Activated CD4-positive, alpha-beta T cell treated with anti-CD3 and anti-CD28 coated beads for 36 hours (primary cell): ENCODE measurements around the gene LSM14A. TPM values are rescaled to one million over a fixed set of nuclear protein-coding genes. Genes with fewer than 3 reads are reported as not detected.
A peak's percentile ranks its signal among the peaks of the same experiment; 100 is the strongest.
"Not testable (repeated sequence)": the region's sequence is repeated elsewhere in the genome, so short reads cannot be mapped to it uniquely, and the experiment has no call there.

Experiments used
- ATAC-seq: fragments of 200-7000 bp; cut with Tn5 transposase; one replicate; pipeline ENCODE4 v1.10.0; 2021; ENCODE audit warnings: mild to moderate bottlenecking, moderate library complexity
- CTCF ChIA-PET: fragments of 350-600 bp; sonication (Branson Sonifier 250); formaldehyde crosslinking; loops from one replicate; lab custom pipeline; 2021; ENCODE audit warnings: antibody characterized with exemption; lab: Charles Lee
- POLR2A ChIA-PET: fragments of 350-600 bp; sonication (Branson Sonifier 250); formaldehyde crosslinking; loops from one replicate; lab custom pipeline; 2021; ENCODE audit warnings: antibody characterized with exemption, inconsistent platforms; lab: Charles Lee
- DNase-seq: peaks from one replicate; pipeline ENCODE4 v3.0.0-alpha.2; 2020
- H3K27ac Mint-ChIP-seq: one replicate; pipeline ENCODE4 v1.8.0; 2021; ENCODE audit warnings: mixed read lengths
- H3K27me3 Mint-ChIP-seq: one replicate; pipeline ENCODE4 v1.8.0; 2021; ENCODE audit warnings: mixed read lengths
- H3K36me3 Mint-ChIP-seq: one replicate; pipeline ENCODE4 v1.8.0; 2021; ENCODE audit warnings: low read depth, mixed read lengths
- H3K4me1 Mint-ChIP-seq: one replicate; pipeline ENCODE4 v1.8.0; 2021; ENCODE audit warnings: mixed read lengths
- H3K4me3 Mint-ChIP-seq: one replicate; pipeline ENCODE4 v1.8.0; 2021; ENCODE audit warnings: mild to moderate bottlenecking, moderate library complexity, mixed read lengths
- H3K9me3 Mint-ChIP-seq: one replicate; pipeline ENCODE4 v1.8.0; 2021; ENCODE audit warnings: low read depth, mixed read lengths
- intact Hi-C, 2 experiments: fragments of 100-400 bp; cut with DNase I in 1 of 2; cut with micrococcal nuclease in 1 of 2; formaldehyde crosslinking; loops; one replicate each; pipeline versions ENCODE4 v1.14.2 to v1.15.1; 2022 to 2024; cut with DNase I, micrococcal nuclease
- total RNA-seq, 2 experiments: library from RNA; stranded (reverse); gene quantifications; one replicate each; pipeline ENCODE4 v1.2.3, GENCODE V29; 2021

The LSM14A gene
- total RNA-seq, 2 experiments from 2014 or later = 89.0 to 151 TPM

- POLR2A ChIA-PET = no interaction called here
- intact Hi-C loops = no loop called here
- Mint-ChIP-seq H3K9me3 (no peaks in the 10 kb centered on the region), H3K36me3 (peaks cover 41% of the 10 kb centered on the region), H3K27ac (no peak overlapping the region), H3K4me3 (no peak overlapping the region), H3K4me1 (peaks cover 40% of the 10 kb centered on the region), H3K27me3 (no peaks in the 10 kb centered on the region)
- CTCF ChIA-PET = no interaction called here
- DNase-seq (no peak), ATAC-seq (no peak)
These were observed 42.8 kb downstream of the LSM14A start for GRCh38 chr19:34215006-34215665.

- Mint-ChIP-seq H3K36me3 (peaks cover 43% of the 10 kb centered on the region), H3K9me3 (no peaks in the 10 kb centered on the region), H3K27me3 (no peaks in the 10 kb centered on the region), H3K27ac (peak overlapping the region; percentile 33), H3K4me1 (peaks cover 44% of the 10 kb centered on the region), H3K4me3 (no peak overlapping the region)
- ChIA-PET POLR2A (interaction anchor here (0.6 kb wide), 1 partner anchor 42 kb away, joined by 3 read pairs; no protein-coding TSS in a partner anchor), CTCF (no interaction called here)
- intact Hi-C loops = no loop called here
- DNase-seq = no peak
- ATAC-seq = no peak
These were observed 43.3 kb downstream of the LSM14A start for GRCh38 chr19:34215666-34216038.

- H3K9me3 Mint-ChIP-seq, H3K27me3 Mint-ChIP-seq, ATAC-seq, intact Hi-C loops, H3K4me3 Mint-ChIP-seq, DNase-seq: not testable (repeated sequence)
- ChIA-PET CTCF (interaction anchor here (0.6 to 1.5 kb wide), 4 partner anchors 12 to 127 kb away, joined by 3 to 7 read pairs (median 4); no protein-coding TSS in a partner anchor), POLR2A (interaction anchor here (0.6 kb wide), 1 partner anchor 157 kb away, joined by 4 read pairs; no protein-coding TSS in a partner anchor)
- peaks cover 45% of the 10 kb centered on the region for H3K36me3 Mint-ChIP-seq
- peak overlapping the region; percentile 42 for H3K27ac Mint-ChIP-seq
- H3K4me1 Mint-ChIP-seq = peaks cover 45% of the 10 kb centered on the region
These were observed 44.5 kb downstream of the LSM14A start for GRCh38 chr19:34216745-34217219.

- peak overlapping the region; percentile 15 for H3K4me3 Mint-ChIP-seq
- ChIA-PET CTCF (interaction anchor here (0.6 to 1.7 kb wide), 7 partner anchors 13 to 1442 kb away, joined by 3 to 7 read pairs (median 4); no protein-coding TSS in a partner anchor), POLR2A (interaction anchor here (0.7 kb wide), 1 partner anchor 169 kb away, joined by 3 read pairs; no protein-coding TSS in a partner anchor)
- peak; percentile 84 for DNase-seq
- peak overlapping the region; percentile 87 for H3K27ac Mint-ChIP-seq
- peaks cover 54% of the 10 kb centered on the region for H3K36me3 Mint-ChIP-seq
- H3K9me3 Mint-ChIP-seq = no peaks in the 10 kb centered on the region
- H3K4me1 Mint-ChIP-seq = peaks cover 46% of the 10 kb centered on the region
- peak; percentile 93 for ATAC-seq
- intact Hi-C loops = loop anchor here (1.0 to 2.0 kb wide), 4 partner anchors 15 to 84 kb away; partner anchors contain the start of gene LSM14A (in 1 of the 2)
- H3K27me3 Mint-ChIP-seq = no peaks in the 10 kb centered on the region
These were observed 45.9 kb downstream of the LSM14A start for GRCh38 chr19:34217952-34218817.

GRCh38 chr19:34218818-34219164 is 46.5 kb downstream of the LSM14A start:
- intact Hi-C loops = loop anchor here (1.0 to 2.0 kb wide), 4 partner anchors 14 to 84 kb away; partner anchors contain the start of gene LSM14A (in 1 of the 2)
- H3K9me3 Mint-ChIP-seq = no peaks in the 10 kb centered on the region
- peak overlapping the region; percentile 87 for H3K27ac Mint-ChIP-seq
- ATAC-seq (no peak), DNase-seq (no peak)
- POLR2A ChIA-PET = no interaction called here
- CTCF ChIA-PET = interaction anchor here (0.6 to 2.5 kb wide), 10 partner anchors 14 to 177 kb away, joined by 3 to 12 read pairs (median 4); no protein-coding TSS in a partner anchor
- H3K4me3 Mint-ChIP-seq = peak overlapping the region; percentile 15
- H3K27me3 Mint-ChIP-seq = no peaks in the 10 kb centered on the region
- peaks cover 60% of the 10 kb centered on the region for H3K36me3 Mint-ChIP-seq
- peaks cover 52% of the 10 kb centered on the region for H3K4me1 Mint-ChIP-seq

- ATAC-seq (no peak), DNase-seq (peak; percentile 81)
- no peaks in the 10 kb centered on the region for H3K27me3 Mint-ChIP-seq
- ChIA-PET POLR2A (no interaction called here), CTCF (interaction anchor here (0.5 to 2.5 kb wide), 15 partner anchors 8 to 443 kb away, joined by 3 to 12 read pairs (median 3); partner anchors contain the start of gene LSM14A)
- H3K4me3 Mint-ChIP-seq = no peak overlapping the region
- H3K4me1 Mint-ChIP-seq = peaks cover 59% of the 10 kb centered on the region
- peaks cover 69% of the 10 kb centered on the region for H3K36me3 Mint-ChIP-seq
- no peak overlapping the region for H3K27ac Mint-ChIP-seq
- intact Hi-C loops = loop anchor here in 1 of 2 experiments (5.0 kb wide), 1 partner anchor 98 kb away; no protein-coding TSS in a partner anchor
- H3K9me3 Mint-ChIP-seq = no peaks in the 10 kb centered on the region
These were observed 48.3 kb downstream of the LSM14A start for GRCh38 chr19:34220472-34221063.

GRCh38 chr19:34222386-34222785 is 50.1 kb downstream of the LSM14A start:
- Mint-ChIP-seq H3K27ac (no peak overlapping the region), H3K9me3 (no peaks in the 10 kb centered on the region), H3K36me3 (peaks cover 76% of the 10 kb centered on the region), H3K4me3 (no peak overlapping the region), H3K27me3 (no peaks in the 10 kb centered on the region), H3K4me1 (peaks cover 64% of the 10 kb centered on the region)
- ChIA-PET POLR2A (no interaction called here), CTCF (interaction anchor here (0.8 to 1.8 kb wide), 10 partner anchors 11 to 180 kb away, joined by 3 to 10 read pairs (median 3); no protein-coding TSS in a partner anchor)
- ATAC-seq (no peak), DNase-seq (no peak)
- intact Hi-C loops = loop anchor here in 1 of 2 experiments (5.0 kb wide), 1 partner anchor 100 kb away; no protein-coding TSS in a partner anchor

GRCh38 chr19:34224996-34225658 is 52.8 kb downstream of the LSM14A start:
- peak overlapping the region; percentile 48 for H3K27ac Mint-ChIP-seq
- peaks cover 54% of the 10 kb centered on the region for H3K4me1 Mint-ChIP-seq
- no peaks in the 10 kb centered on the region for H3K27me3 Mint-ChIP-seq
- intact Hi-C loops = loop anchor here in 1 of 2 experiments (5.0 kb wide), 1 partner anchor 103 kb away; no protein-coding TSS in a partner anchor
- ATAC-seq (no peak), DNase-seq (no peak)
- peaks cover 80% of the 10 kb centered on the region for H3K36me3 Mint-ChIP-seq
- no peak overlapping the region for H3K4me3 Mint-ChIP-seq
- no peaks in the 10 kb centered on the region for H3K9me3 Mint-ChIP-seq
- ChIA-PET CTCF (interaction anchor here (0.6 to 1.7 kb wide), 11 partner anchors 16 to 448 kb away, joined by 3 to 6 read pairs (median 3); no protein-coding TSS in a partner anchor), POLR2A (no interaction called here)

- intact Hi-C loops = no loop called here
- POLR2A ChIA-PET = no interaction called here
These were observed 53.3 kb downstream of the LSM14A start for GRCh38 chr19:34225659-34226015.

GRCh38 chr19:34226036-34226435 is 53.7 kb downstream of the LSM14A start:
- peak; percentile 51 for DNase-seq
- Mint-ChIP-seq H3K36me3 (peaks cover 74% of the 10 kb centered on the region), H3K4me3 (no peak overlapping the region), H3K9me3 (no peaks in the 10 kb centered on the region), H3K27me3 (no peaks in the 10 kb centered on the region), H3K4me1 (peaks cover 51% of the 10 kb centered on the region), H3K27ac (peak overlapping the region; percentile 47)
- intact Hi-C loops = no loop called here
- ChIA-PET POLR2A (interaction anchor here (0.7 kb wide), 2 partner anchors 46 to 114 kb away, joined by 4 to 5 read pairs; no protein-coding TSS in a partner anchor), CTCF (interaction anchor here (0.6 to 1.4 kb wide), 7 partner anchors 27 to 448 kb away, joined by 3 to 6 read pairs (median 3); no protein-coding TSS in a partner anchor)
- ATAC-seq = peak; percentile 74

More at GRCh38 chr19:34225659-34226015, 53.3 kb downstream of the LSM14A start:
- CTCF ChIA-PET = interaction anchor here (0.6 to 1.4 kb wide), 8 partner anchors 28 to 448 kb away, joined by 3 to 6 read pairs (median 3); no protein-coding TSS in a partner anchor
- Mint-ChIP-seq H3K9me3 (no peaks in the 10 kb centered on the region), H3K27ac (peak overlapping the region; percentile 48), H3K36me3 (peaks cover 76% of the 10 kb centered on the region), H3K27me3 (no peaks in the 10 kb centered on the region), H3K4me3 (no peak overlapping the region), H3K4me1 (peaks cover 50% of the 10 kb centered on the region)
- ATAC-seq (no peak), DNase-seq (no peak)
